ENCODE data around the gene C2orf76.

C2orf76 gene

GRCh38 chr2:119359774-119360173, 6.9 kb downstream of the C2orf76 start:
- no peaks in the 10 kb centered on the region for H3K36me3 ChIP-seq (ENCODE audit: insufficient read depth, low read length)
- no peak for DNase-seq (ENCODE audit: low read depth, low spot score)
- 0 out of 2 replicates have a peak overlapping the region, but pooled peaks have one; percentile 6 for H3K27ac ChIP-seq
- H3K9ac ChIP-seq (ENCODE audit: insufficient read length): no peak overlapping the region
- no peak overlapping the region for H3K4me3 ChIP-seq
- no peaks in the 10 kb centered on the region for H3K9me3 ChIP-seq (ENCODE audit: low read depth, low read length)
- no peak for TF ChIP-seq FOXP2 (optimal IDR thresholded peaks at IDR 0.05; ENCODE audit: control extremely low read depth, extremely low read length, insufficient read depth)
- no peak for TF ChIP-seq EZH2 (IDR thresholded peaks at IDR 0.05)
- TF ChIP-seq POLR2AphosphoS5 (IDR thresholded peaks at IDR 0.05; ENCODE audit: borderline replicate concordance, low read depth, low read length): no peak

- Histone ChIP-seq H3K36me3 (ENCODE audit: insufficient read depth, low read length) (no peaks in the 10 kb centered on the region), H3K9me3 (ENCODE audit: low read depth, low read length) (no peaks in the 10 kb centered on the region), H3K9ac (ENCODE audit: insufficient read length) (no peak overlapping the region), H3K4me3 (no peak overlapping the region), H3K27ac (no peak overlapping the region)
- no peak for TF ChIP-seq EZH2 (IDR thresholded peaks at IDR 0.05)
- no peak for TF ChIP-seq POLR2AphosphoS5 (IDR thresholded peaks at IDR 0.05; ENCODE audit: borderline replicate concordance, low read depth, low read length)
- TF ChIP-seq FOXP2 (optimal IDR thresholded peaks at IDR 0.05; ENCODE audit: control extremely low read depth, extremely low read length, insufficient read depth): no peak
- DNase-seq (ENCODE audit: low read depth, low spot score): no peak
Measured at GRCh38 chr2:119354860-119355259, 11.8 kb downstream of the C2orf76 start.

GRCh38 chr2:119352357-119352756, 14.3 kb downstream of the C2orf76 start:
- no peak for DNase-seq (ENCODE audit: low read depth, low spot score)

GRCh38 chr2:119350311-119350998, 16.2 kb downstream of the C2orf76 start:
- TF ChIP-seq FOXP2 (optimal IDR thresholded peaks at IDR 0.05; ENCODE audit: control extremely low read depth, extremely low read length, insufficient read depth) (no peak), POLR2AphosphoS5 (IDR thresholded peaks at IDR 0.05; ENCODE audit: borderline replicate concordance, low read depth, low read length) (no peak), EZH2 (IDR thresholded peaks at IDR 0.05) (no peak)
- Histone ChIP-seq H3K9me3 (ENCODE audit: low read depth, low read length) (no peaks in the 10 kb centered on the region), H3K4me3 (no peak overlapping the region), H3K36me3 (ENCODE audit: insufficient read depth, low read length) (no peaks in the 10 kb centered on the region), H3K9ac (ENCODE audit: insufficient read length) (no peak overlapping the region), H3K27ac (no peak overlapping the region)
- DNase-seq (ENCODE audit: low read depth, low spot score): no peak

More at GRCh38 chr2:119352357-119352756, 14.3 kb downstream of the C2orf76 start:
- no peaks in the 10 kb centered on the region for H3K36me3 ChIP-seq (ENCODE audit: insufficient read depth, low read length)
- TF ChIP-seq EZH2 (IDR thresholded peaks at IDR 0.05): no peak
- no peak for TF ChIP-seq POLR2AphosphoS5 (IDR thresholded peaks at IDR 0.05; ENCODE audit: borderline replicate concordance, low read depth, low read length)
- no peak for TF ChIP-seq FOXP2 (optimal IDR thresholded peaks at IDR 0.05; ENCODE audit: control extremely low read depth, extremely low read length, insufficient read depth)
- H3K9me3 ChIP-seq (ENCODE audit: low read depth, low read length): no peaks in the 10 kb centered on the region
- H3K9ac ChIP-seq (ENCODE audit: insufficient read length): no peak overlapping the region
- 0 out of 2 replicates have a peak overlapping the region, but pooled peaks have one; percentile 22 for H3K4me3 ChIP-seq
- H3K27ac ChIP-seq: no peak overlapping the region

- no peak for DNase-seq (ENCODE audit: low read depth, low spot score)
- H3K27ac ChIP-seq: no peak overlapping the region
- no peaks in the 10 kb centered on the region for H3K9me3 ChIP-seq (ENCODE audit: low read depth, low read length)
- no peaks in the 10 kb centered on the region for H3K36me3 ChIP-seq (ENCODE audit: insufficient read depth, low read length)
- H3K4me3 ChIP-seq: no peak overlapping the region
- H3K9ac ChIP-seq (ENCODE audit: insufficient read length): no peak overlapping the region
- TF ChIP-seq FOXP2 (optimal IDR thresholded peaks at IDR 0.05; ENCODE audit: control extremely low read depth, extremely low read length, insufficient read depth) (no peak), POLR2AphosphoS5 (IDR thresholded peaks at IDR 0.05; ENCODE audit: borderline replicate concordance, low read depth, low read length) (no peak), EZH2 (IDR thresholded peaks at IDR 0.05) (no peak)
Measured at GRCh38 chr2:119349289-119349688, 17.3 kb downstream of the C2orf76 start.

GRCh38 chr2:119341684-119342083, 24.9 kb downstream of the C2orf76 start:
- no peak for DNase-seq (ENCODE audit: low read depth, low spot score)
- TF ChIP-seq EZH2 (IDR thresholded peaks at IDR 0.05) (no peak), POLR2AphosphoS5 (IDR thresholded peaks at IDR 0.05; ENCODE audit: borderline replicate concordance, low read depth, low read length) (no peak)
- H3K9ac ChIP-seq (ENCODE audit: insufficient read length): no peak overlapping the region
- no peaks in the 10 kb centered on the region for H3K9me3 ChIP-seq (ENCODE audit: low read depth, low read length)
- H3K4me3 ChIP-seq: no peak overlapping the region
- no peak overlapping the region for H3K27ac ChIP-seq
- H3K36me3 ChIP-seq (ENCODE audit: insufficient read depth, low read length): no peaks in the 10 kb centered on the region

GRCh38 chr2:119339562-119339923, 27.1 kb downstream of the C2orf76 start:
- Histone ChIP-seq H3K36me3 (ENCODE audit: insufficient read depth, low read length) (no peaks in the 10 kb centered on the region), H3K9ac (ENCODE audit: insufficient read length) (no peak overlapping the region), H3K4me3 (no peak overlapping the region), H3K9me3 (ENCODE audit: low read depth, low read length) (no peaks in the 10 kb centered on the region), H3K27ac (no peak overlapping the region)
- DNase-seq (ENCODE audit: low read depth, low spot score): no peak
- no peak for TF ChIP-seq EZH2 (IDR thresholded peaks at IDR 0.05)
- TF ChIP-seq POLR2AphosphoS5 (IDR thresholded peaks at IDR 0.05; ENCODE audit: borderline replicate concordance, low read depth, low read length): no peak
- no peak for TF ChIP-seq FOXP2 (optimal IDR thresholded peaks at IDR 0.05; ENCODE audit: control extremely low read depth, extremely low read length, insufficient read depth)

GRCh38 chr2:119338826-119339561, 27.6 kb downstream of the C2orf76 start:
- no peak for DNase-seq (ENCODE audit: low read depth, low spot score)
- no peak overlapping the region for H3K9ac ChIP-seq (ENCODE audit: insufficient read length)

More at GRCh38 chr2:119338826-119339561, 27.6 kb downstream of the C2orf76 start:
- no peak overlapping the region for H3K27ac ChIP-seq
- TF ChIP-seq POLR2AphosphoS5 (IDR thresholded peaks at IDR 0.05; ENCODE audit: borderline replicate concordance, low read depth, low read length) (no peak), EZH2 (IDR thresholded peaks at IDR 0.05) (no peak), FOXP2 (optimal IDR thresholded peaks at IDR 0.05; ENCODE audit: control extremely low read depth, extremely low read length, insufficient read depth) (no peak)
- no peaks in the 10 kb centered on the region for H3K36me3 ChIP-seq (ENCODE audit: insufficient read depth, low read length)
- H3K9me3 ChIP-seq (ENCODE audit: low read depth, low read length): no peaks in the 10 kb centered on the region
- H3K4me3 ChIP-seq: no peak overlapping the region
